GM12874 (cell line): ENCODE results near the gene CUBN.

Experiments used
- CTCF ChIP-seq: IDR thresholded peaks from 2 replicates; pipeline ENCODE4 v1.5.1; 2011; ENCODE audit warnings: low read depth, mild to moderate bottlenecking, control low read depth, low read length, moderate library complexity; ENCODE audit not compliant: insufficient read depth

The CUBN gene

GRCh38 chr10:17028798-17029197 lies 100.8 kb downstream of the CUBN start:
- no peak for TF ChIP-seq CTCF

- TF ChIP-seq CTCF = no peak
Observed at GRCh38 chr10:17026686-17027485, 102.7 kb downstream of the CUBN start.

GRCh38 chr10:17025444-17026295 lies 103.9 kb downstream of the CUBN start:
- no peak for TF ChIP-seq CTCF

GRCh38 chr10:17024461-17024860 lies 105.2 kb downstream of the CUBN start:
- TF ChIP-seq CTCF = no peak

GRCh38 chr10:17023386-17024298 lies 106.0 kb downstream of the CUBN start:
- no peak for TF ChIP-seq CTCF

GRCh38 chr10:17022896-17023295 lies 106.7 kb downstream of the CUBN start:
- no peak for TF ChIP-seq CTCF

- TF ChIP-seq CTCF = no peak
Observed at GRCh38 chr10:17022466-17022825, 107.2 kb downstream of the CUBN start.
